Measurements from ENCODE around the gene LGALS4. TPM values are rescaled to one million over a fixed set of nuclear protein-coding genes. Genes with fewer than 3 reads are reported as not detected.

LGALS4 gene
- total and polyA plus RNA-seq, 9 of the 15 experiments (the other 6 are each of a cell fraction or from before 2014, with no cell fraction given), result 0.08 to 1.1 (median 0.30) TPM; not detected in 3

GRCh38 chr19:38813323-38813722, 578 bp upstream of the LGALS4 start:
- ChIA-PET CTCF (ENCODE audit: low intra/inter-chr PET ratio) (no interaction called here), POLR2A (interaction anchor here (0.6 to 3.2 kb wide), 5 partner anchors 14 to 278 kb away, joined by 3 to 14 read pairs (median 3); partner anchors contain the start of gene ECH1)
- Histone ChIP-seq H3K4me2 (ENCODE audit: insufficient read depth, low read length) (no peak overlapping the region), H3K36me3 (ENCODE audit: control insufficient read depth, insufficient read depth, low read length) (peaks cover 22% of the 10 kb centered on the region; the same call in 2 of the 3 replicates), H3K4me1 (replicated peaks in 1 of 2; ENCODE audit: control insufficient read depth in 2 of 2, insufficient read depth in 2 of 2, low read length in 2 of 2) (peaks cover 0 to 33% of the 10 kb centered on the region in 2 experiments; a peak in 2 of 5 replicates), H4K20me1 (replicated peaks; ENCODE audit: control insufficient read depth, insufficient read depth, low read length) (no peaks in the 10 kb centered on the region), H2AFZ (ENCODE audit: low read depth, low read length) (no peak overlapping the region), H3K9ac (ENCODE audit: insufficient read depth in 1 of 2, low read depth in 2 of 2, low read length in 2 of 2) (0 out of 4 replicates have a peak overlapping the region, but pooled peaks of 1 of the 2 experiments have one; percentile 3), H3K9me3 (replicated peaks; ENCODE audit: control insufficient read depth, insufficient read depth, low read depth, low read length) (no peaks in the 10 kb centered on the region), H3K27me3 (ENCODE audit: control insufficient read depth in 2 of 2, insufficient read depth in 2 of 2, low read length in 2 of 2) (no peaks in the 10 kb centered on the region), H3K9me1 (ENCODE audit: control insufficient read depth, insufficient read depth, low read length) (no peaks in the 10 kb centered on the region), H3K79me2 (ENCODE audit: control insufficient read depth, insufficient read depth, low read length) (no peaks in the 10 kb centered on the region), H3K27ac (ENCODE audit: extremely low read depth, low read depth, low read length) (no peak overlapping the region), H3K4me3 (no peak overlapping the region)
- TF ChIP-seq SREBF2 (CRISPR knock-in tag; IDR thresholded peaks at IDR 0.05) (no peak), ZNF512 (tag; IDR thresholded peaks at IDR 0.05) (no peak), SAFB2 (IDR thresholded peaks at IDR 0.05; ENCODE audit: borderline replicate concordance, low read depth, low read length, severe bottlenecking) (no peak), ADNP (tag; IDR thresholded peaks at IDR 0.05) (peak; percentile 41; the same call in 1 of the 2 replicates), ZSCAN32 (CRISPR knock-in tag; IDR thresholded peaks at IDR 0.05) (no peak), ZKSCAN3 (CRISPR knock-in tag; IDR thresholded peaks at IDR 0.05) (no peak), BCOR (IDR thresholded peaks at IDR 0.05) (peak; percentile 62), RBM14 (IDR thresholded peaks at IDR 0.05; ENCODE audit: borderline replicate concordance, insufficient read depth, low read depth, low read length) (no peak), NONO (IDR thresholded peaks at IDR 0.05; ENCODE audit: low read depth in 2 of 2, low read length in 1 of 2) (no peak), RBM25 (IDR thresholded peaks at IDR 0.05; ENCODE audit: low read depth, low read length, severe bottlenecking) (peak; percentile 64)
- in situ Hi-C loops (cut with MboI), result no loop called here
- FAIRE-seq, result no peak
- DNase-seq (ENCODE audit: extremely low read depth in 1 of 4, low spot score in 3 of 4), result no peak
- intact Hi-C loops (cut with micrococcal nuclease), result no loop called here
- BruUV-seq (replicated peaks), result no TSS peak
- no peak for ATAC-seq
- WGBS (ENCODE audit: insufficient coverage, low coverage, missing lambda C conversion rate), result 70% methylated on average over 6 of the region's 6 CpGs
